Fibroblast of skin of back (primary cell): ENCODE measurements around the gene RICTOR.

Source experiments
- DNase-seq: peaks from one replicate; pipeline ENCODE4 v3.0.0-alpha.2; 2013

The RICTOR gene

GRCh38 chr5:39100301-39100850 is 26.2 kb upstream of the RICTOR start:
- DNase-seq: no peak

- DNase-seq: no peak
Measured at GRCh38 chr5:39099831-39100230, 25.6 kb upstream of the RICTOR start.

GRCh38 chr5:39093352-39093751 is 19.2 kb upstream of the RICTOR start:
- DNase-seq: peak; percentile 78

- DNase-seq: peak; percentile 38
Measured at GRCh38 chr5:39092581-39093351, 18.6 kb upstream of the RICTOR start.

GRCh38 chr5:39091940-39092580 is 17.9 kb upstream of the RICTOR start:
- no peak for DNase-seq

GRCh38 chr5:39083968-39084367 is 9.8 kb upstream of the RICTOR start:
- DNase-seq: no peak

GRCh38 chr5:39082995-39083394 is 8.8 kb upstream of the RICTOR start:
- DNase-seq: no peak

- peak; percentile 44 for DNase-seq
Measured at GRCh38 chr5:39080597-39081204, 6.5 kb upstream of the RICTOR start.

- no peak for DNase-seq
Measured at GRCh38 chr5:39080168-39080567, 6.0 kb upstream of the RICTOR start.

GRCh38 chr5:39079147-39079546 is 4.9 kb upstream of the RICTOR start:
- DNase-seq: no peak

- DNase-seq: peak; percentile 69
Measured at GRCh38 chr5:39076757-39077728, 2.8 kb upstream of the RICTOR start.

- no peak for DNase-seq
Measured at GRCh38 chr5:39076101-39076756, 2.0 kb upstream of the RICTOR start.

- DNase-seq: no peak
Measured at GRCh38 chr5:39073767-39074016, 507 bp downstream of the RICTOR start.

- peak; percentile 53 for DNase-seq
Measured at GRCh38 chr5:39072925-39073766, 1.1 kb downstream of the RICTOR start.

- DNase-seq: peak; percentile 13
Measured at GRCh38 chr5:39068099-39068498, 6.1 kb downstream of the RICTOR start.

GRCh38 chr5:39064450-39064849 is 9.7 kb downstream of the RICTOR start:
- DNase-seq: no peak

GRCh38 chr5:39063037-39063436 is 11.2 kb downstream of the RICTOR start:
- DNase-seq: no peak

- DNase-seq: no peak
Measured at GRCh38 chr5:39062530-39062929, 11.7 kb downstream of the RICTOR start.

- DNase-seq: no peak
Measured at GRCh38 chr5:39062104-39062503, 12.1 kb downstream of the RICTOR start.

- DNase-seq: no peak
Measured at GRCh38 chr5:39059064-39059463, 15.1 kb downstream of the RICTOR start.
